Measurements from ENCODE around the gene FASTKD2.

FASTKD2 gene

GRCh38 chr2:206765242-206766056, at the start of gene FASTKD2, which contains the start of gene MDH1B:
TSS of gene FASTKD2 (plus strand) at chr2:206765606. CDS start at chr2:206766694, 1,088 bp downstream.
TSS of gene MDH1B (minus strand) at chr2:206765328. CDS start at chr2:206765271, 57 bp downstream.
- peak; percentile 94 for DNase-seq

DNA sequence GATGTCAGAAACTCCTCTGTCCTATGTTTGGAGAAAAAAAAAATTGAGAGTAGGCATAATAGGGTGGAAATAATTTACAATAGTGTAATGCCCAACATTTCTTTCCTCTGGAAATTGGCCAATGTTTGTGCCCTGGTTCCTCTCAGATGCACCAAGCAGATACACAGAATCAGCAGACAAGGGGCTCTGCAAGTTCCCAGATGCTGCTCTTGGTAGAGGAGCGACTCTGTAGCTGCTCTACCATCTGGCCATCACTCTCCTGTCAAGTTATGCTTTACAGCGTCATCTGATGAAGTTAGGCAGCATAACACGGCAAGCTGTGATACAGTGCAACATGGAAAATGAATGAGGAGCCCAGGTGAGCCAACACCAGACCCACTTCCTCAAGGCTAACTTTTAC, 48.8 kb upstream of the FASTKD2 start:
- DNase-seq: no peak

DNA sequence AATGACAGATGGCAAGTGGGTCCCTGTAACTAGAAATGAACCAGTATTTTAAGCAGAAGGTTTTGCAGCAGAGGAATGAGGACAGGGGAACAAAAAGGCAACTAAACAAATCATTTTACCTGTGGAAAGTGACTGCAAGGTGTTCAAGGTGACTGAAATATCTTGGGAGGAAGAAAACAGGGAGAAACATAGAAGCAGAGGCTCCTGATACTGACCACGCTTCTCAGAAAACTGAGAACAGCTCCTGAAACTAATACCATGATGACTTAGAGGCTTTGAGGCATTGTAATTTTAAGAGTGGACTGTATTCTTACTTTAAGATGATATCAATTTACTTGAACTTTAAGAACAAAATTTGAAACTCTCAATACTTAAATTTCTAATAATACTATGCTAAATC, 47.1 kb upstream of the FASTKD2 start, which contains the start of gene DYTN:
TSS of gene DYTN (minus strand) at position 101 of the 400 bp plus-strand sequence. CDS start 117 bp downstream, outside the sequence.
- DNase-seq: no peak

- DNase-seq: no peak
Measured at GRCh38 chr2:206721256-206721920, 44.0 kb upstream of the FASTKD2 start.

DNA sequence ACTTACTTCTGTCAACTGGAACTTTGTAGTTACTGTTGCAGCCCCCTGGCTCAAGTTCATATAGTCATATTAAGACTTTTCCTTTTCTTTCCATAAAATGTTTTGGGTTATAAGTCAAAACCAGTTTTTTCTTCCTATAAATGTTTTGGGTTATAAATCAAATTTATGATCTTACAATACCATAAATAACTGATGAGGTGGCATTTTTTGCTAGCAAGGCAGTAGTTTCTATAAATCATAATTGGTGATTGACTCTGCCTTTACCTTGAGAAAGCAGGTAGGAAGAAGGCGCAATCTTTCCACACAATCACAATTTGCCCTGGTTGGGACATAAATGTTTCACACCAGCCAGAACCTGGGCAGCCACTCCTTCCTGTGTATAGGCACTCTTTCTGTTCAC, 42.1 kb upstream of the FASTKD2 start:
- no peak for DNase-seq

DNA sequence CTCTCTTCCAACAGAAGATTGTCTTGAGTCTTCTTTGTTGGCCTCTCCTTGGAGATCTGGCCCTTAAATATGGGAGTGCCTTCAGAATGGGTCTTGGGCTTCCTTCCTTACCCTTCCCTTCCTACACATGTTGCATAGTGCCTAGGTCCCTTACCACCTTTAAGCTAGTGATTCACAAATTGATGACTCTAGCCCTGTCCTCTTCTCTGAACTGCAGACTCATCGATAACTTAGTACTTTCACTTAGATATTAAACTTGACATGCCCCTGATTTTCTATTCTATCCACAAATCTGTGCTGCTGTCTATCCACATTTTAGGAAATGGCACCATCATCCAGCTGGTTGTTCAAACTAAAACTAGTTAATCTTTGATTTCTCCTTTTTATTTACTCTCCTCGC, 38.1 kb upstream of the FASTKD2 start:
- DNase-seq: no peak

DNA sequence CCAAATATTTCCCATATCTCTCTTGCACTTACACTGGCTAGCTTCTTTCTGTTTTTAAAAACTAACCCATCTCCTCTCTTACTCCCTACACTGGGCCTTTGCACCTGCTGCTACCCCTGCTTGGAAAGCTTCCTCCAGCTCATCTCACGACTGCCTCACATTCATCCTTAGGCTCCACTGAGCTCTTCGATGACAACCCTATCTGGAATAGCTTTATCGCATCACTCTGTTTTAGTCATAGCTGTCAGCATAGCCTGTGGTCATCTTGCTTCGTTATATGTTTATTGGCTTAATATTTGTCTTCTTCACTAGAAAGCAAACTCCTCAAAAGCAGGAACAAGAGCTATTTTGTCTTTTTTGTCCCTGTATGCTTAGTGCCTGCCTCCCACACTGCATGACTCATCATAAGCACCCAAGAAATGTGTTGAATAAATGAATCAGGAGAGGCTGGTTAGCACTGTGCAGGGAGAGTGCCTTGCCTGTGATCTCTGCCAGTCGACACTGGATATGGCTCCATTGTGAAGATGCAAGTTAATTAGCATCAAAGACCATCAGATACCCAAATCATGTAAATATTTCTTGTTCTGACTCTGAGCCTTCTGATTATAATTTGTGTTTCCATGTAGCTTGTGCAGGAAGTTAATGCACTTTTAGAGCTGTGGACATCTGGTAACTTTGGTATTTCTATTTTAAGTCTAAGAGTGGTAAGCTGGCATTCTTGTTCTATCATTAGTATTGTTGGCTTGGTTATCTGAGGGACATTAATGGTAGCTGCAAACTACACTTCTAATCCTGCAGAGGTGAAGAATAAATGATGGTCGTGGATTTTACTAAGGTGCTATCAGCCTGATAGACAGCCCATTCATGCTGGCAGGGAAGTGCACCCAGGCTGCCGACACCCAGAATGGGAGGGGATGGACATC, 36.9 kb upstream of the FASTKD2 start:
- DNase-seq: no peak

DNA sequence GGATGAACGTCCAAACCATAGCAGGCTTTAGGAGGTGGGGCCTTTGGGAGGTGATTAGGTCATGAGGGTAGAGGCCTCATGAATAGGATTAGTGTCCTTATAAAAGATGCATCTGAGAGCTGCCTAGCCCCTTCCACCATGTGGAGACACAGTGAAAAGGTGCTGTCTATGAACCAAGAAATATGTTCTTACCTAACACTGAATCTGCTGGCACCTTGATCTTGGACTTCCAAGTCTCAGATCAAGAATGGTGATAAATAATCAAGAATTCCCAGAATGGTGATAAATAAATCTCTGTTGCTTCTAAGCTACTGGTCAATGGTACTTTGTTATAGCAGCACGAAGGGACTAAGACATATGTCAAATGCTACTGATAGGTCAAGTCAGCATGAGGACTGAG, 32.1 kb upstream of the FASTKD2 start:
- no peak for DNase-seq

- DNase-seq: no peak
Measured at GRCh38 chr2:206736935-206737334, 28.5 kb upstream of the FASTKD2 start.

DNA sequence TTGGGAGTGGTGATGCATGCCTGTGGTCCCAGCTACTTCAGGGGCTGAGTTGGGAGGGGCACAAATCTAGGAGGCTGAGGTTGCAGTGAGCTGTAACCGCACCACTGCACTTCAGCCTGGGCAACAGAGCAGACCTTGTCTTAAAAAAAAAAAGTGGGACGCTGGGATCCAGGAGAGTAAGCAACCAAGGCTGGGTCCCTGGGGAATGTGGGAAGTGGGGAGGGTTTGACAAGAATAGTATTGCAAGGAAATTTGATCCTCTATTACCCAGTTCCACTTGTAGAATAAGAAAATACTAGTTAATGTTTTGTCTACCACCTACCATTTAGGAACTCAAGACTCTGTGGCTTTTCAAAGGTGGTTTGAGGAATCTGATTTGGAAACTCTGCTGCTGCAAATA, 26.1 kb upstream of the FASTKD2 start:
- DNase-seq: no peak

- no peak for DNase-seq
Measured at GRCh38 chr2:206740800-206741199, 24.6 kb upstream of the FASTKD2 start.

GRCh38 chr2:206756816-206757215, 8.6 kb upstream of the FASTKD2 start:
- DNase-seq: no peak

GRCh38 chr2:206764673-206765241, 649 bp upstream of the FASTKD2 start:
- DNase-seq: no peak

GRCh38 chr2:206766057-206766930, 888 bp downstream of the FASTKD2 start:
- DNase-seq: no peak

- DNase-seq: no peak
Measured at GRCh38 chr2:206774871-206775270, 9.5 kb downstream of the FASTKD2 start.

DNA sequence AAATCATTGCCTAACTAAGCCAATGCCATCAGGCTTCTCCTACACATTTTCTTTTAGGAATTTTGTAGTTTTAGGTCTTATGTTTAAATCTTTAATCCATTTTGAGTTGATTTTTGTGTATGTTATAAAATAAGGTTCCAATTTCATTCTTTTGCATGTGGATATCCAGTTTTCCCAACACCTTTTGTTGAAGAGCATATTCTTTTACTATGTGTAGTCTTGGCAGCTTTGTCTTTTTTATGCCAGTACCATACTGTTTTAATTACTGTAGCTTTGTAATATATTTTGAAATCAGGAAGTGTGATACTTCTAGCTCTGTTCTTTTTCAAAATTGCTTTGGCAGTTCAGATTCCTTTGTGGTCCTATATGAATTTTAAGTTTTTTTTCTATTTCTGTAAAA, 11.0 kb downstream of the FASTKD2 start:
- no peak for DNase-seq

DNA sequence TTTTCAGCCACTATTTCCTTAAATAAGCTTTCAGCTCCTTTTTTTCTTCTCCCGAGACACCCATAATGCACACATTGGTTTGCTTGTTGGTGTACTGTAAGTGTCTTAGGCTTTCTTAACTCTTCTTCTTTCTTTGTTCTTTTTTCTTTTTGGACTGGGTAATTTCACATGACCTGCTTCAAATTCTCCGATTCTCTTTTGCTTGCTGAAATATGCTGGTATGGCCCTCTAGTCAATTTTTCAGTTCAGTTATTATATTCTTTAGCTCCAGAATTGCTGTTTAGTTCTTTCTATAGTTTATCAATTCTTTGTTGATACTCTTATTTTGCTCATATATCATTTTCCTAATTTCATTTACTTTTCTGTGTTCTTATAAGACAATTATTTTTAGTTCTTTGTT, 15.3 kb downstream of the FASTKD2 start:
- no peak for DNase-seq

DNA sequence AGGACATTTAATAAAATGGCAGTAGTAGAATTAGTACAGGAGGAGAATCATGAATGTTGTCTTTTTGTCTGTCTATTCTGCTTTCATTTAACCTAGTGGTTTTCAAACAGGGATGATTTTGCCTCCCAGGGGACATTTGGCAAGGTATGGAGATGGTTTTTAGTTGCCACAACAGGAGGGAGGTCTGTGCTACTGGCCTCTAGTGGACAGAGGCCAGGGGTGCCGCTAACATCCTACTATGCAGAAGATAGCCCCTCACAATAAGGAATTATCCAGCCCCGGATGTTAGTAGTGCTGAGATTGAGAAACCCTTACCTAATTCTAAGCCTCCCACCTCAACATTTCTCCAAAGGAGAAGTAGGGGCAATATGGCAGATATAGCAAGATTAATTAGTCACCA, 18.3 kb downstream of the FASTKD2 start:
- no peak for DNase-seq

GRCh38 chr2:206784559-206785353, 19.4 kb downstream of the FASTKD2 start:
- no peak for DNase-seq

DNA sequence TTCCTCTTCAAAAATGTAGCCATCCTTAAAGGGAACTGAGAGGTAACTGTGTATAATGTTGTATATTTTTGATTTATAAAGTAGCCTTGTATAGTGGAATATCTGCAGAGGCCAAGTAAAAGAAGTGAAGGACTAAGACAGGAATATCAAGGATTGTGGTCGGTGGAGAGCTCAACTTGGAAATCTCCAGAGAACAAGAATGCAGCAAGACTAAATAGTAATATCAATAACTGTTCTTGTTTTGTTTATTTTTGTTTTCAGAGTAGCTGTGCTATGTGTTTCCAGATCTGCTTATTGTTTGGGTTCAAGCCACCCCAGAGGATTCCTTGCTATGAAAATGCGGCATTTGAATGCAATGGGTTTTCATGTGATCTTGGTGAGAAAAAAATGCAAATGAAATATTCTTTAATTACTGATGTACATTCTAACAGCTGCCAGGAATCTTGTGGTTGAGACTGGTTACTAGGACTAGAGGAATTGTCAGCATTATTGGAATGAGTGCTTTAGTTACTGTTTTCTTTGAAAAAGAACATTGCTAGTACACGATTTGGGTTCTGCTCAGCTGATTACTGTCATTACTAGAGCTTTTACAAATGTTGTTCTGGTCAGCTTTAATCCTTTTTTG, 25.0 kb downstream of the FASTKD2 start:
- DNase-seq: no peak
